MM.1S (cell line): ENCODE measurements around the gene THRB.

ENCODE experiments used
- CTCF ChIP-seq: fragments of 300-600 bp; sonication (generic); IDR thresholded peaks from 2 replicates; pipeline ENCODE4 v1.5.1; 2016; ENCODE audit warnings: antibody characterized with exemption, low read length, mixed read lengths
- EZH2 ChIP-seq: fragments of 300-600 bp; sonication (generic); optimal IDR thresholded peaks from 2 replicates; pipeline ENCODE3; 2017; ENCODE audit warnings: low read depth, mild to moderate bottlenecking, antibody characterized with exemption, low read length, mixed read lengths

GRCh38 chr3:24139463-24140412, 354.9 kb downstream of the THRB start:
- TF ChIP-seq CTCF (no peak), EZH2 (no peak)
